Panc1 (cell line): Measurements from ENCODE around the gene NSUN2. TPM values are rescaled to one million over a fixed set of nuclear protein-coding genes. Genes with fewer than 3 reads are reported as not detected.
A peak's percentile ranks its signal among the peaks of the same experiment; 100 is the strongest.

Experiments used
- ATAC-seq: fragments of 200-7000 bp; cut with Tn5 transposase; 2 replicates; pipeline ENCODE4 v1.9.1; 2020; ENCODE audit warnings: mild to moderate bottlenecking, moderate library complexity
- BruUV-seq: library from RNA; stranded (reverse); fragments of 400-500 nt; replicated peaks from 2 replicates; lab custom pipeline; 2021; lab: Mats Ljungman, UMichigan
- CTCF ChIA-PET: fragments of 300-600 bp; sonication (Branson Sonifier 250); formaldehyde crosslinking; loops from one replicate; lab custom pipeline; 2022; ENCODE audit warnings: antibody characterized with exemption; lab: Charles Lee
- POLR2A ChIA-PET: fragments of 300-600 bp; sonication (Branson Sonifier 250); formaldehyde crosslinking; loops from one replicate; lab custom pipeline; 2022; ENCODE audit warnings: antibody characterized with exemption; lab: Charles Lee
- DNase-seq: peaks from one replicate; pipeline ENCODE4 v3.0.0-alpha.2; 2010; ENCODE audit warnings: low read depth, low spot score
- H3K27ac ChIP-seq: 2 replicates; pipeline ENCODE4 v1.5.1; 2011; ENCODE audit warnings: mild to moderate bottlenecking, low read length, inconsistent platforms
- H3K27me3 ChIP-seq: fragments of 200-500 bp; sonication (Bioruptor generic); 2 replicates; pipeline ENCODE4 v1.6.0; 2014; ENCODE audit warnings: low read length, inconsistent platforms; ENCODE audit not compliant: control insufficient read depth, insufficient read depth
- H3K36me3 ChIP-seq: fragments of 200-500 bp; sonication (Bioruptor generic); 2 replicates; pipeline ENCODE4 v1.5.1; 2014; ENCODE audit warnings: inconsistent platforms, mild to moderate bottlenecking, low read length, moderate library complexity; ENCODE audit not compliant: control insufficient read depth, insufficient read depth
- H3K4me1 ChIP-seq: 2 replicates; pipeline ENCODE4 v1.5.1; 2011; ENCODE audit warnings: inconsistent platforms, mild to moderate bottlenecking, low read length, moderate library complexity; ENCODE audit not compliant: control insufficient read depth, insufficient read depth
- H3K4me3 ChIP-seq, 2 experiments: 2 replicates each; pipeline ENCODE4 v1.5.1; 2011 to 2012; ENCODE audit warnings: low read depth in 2 of 2, low read length in 2 of 2, mild to moderate bottlenecking in 2 of 2, inconsistent platforms in 1 of 2, moderate library complexity in 1 of 2
- H3K9me3 ChIP-seq: fragments of 200-500 bp; sonication (Bioruptor generic); 2 replicates; pipeline ENCODE4 v1.5.1; 2014; ENCODE audit warnings: low read depth, mild to moderate bottlenecking, inconsistent platforms, low read length, moderate library complexity; ENCODE audit not compliant: control insufficient read depth, insufficient read depth
- POLR2AphosphoS5 ChIP-seq: IDR thresholded peaks from 2 replicates; pipeline ENCODE4 v1.6.1; 2012; ENCODE audit warnings: mild to moderate bottlenecking, low read depth, low read length, moderate library complexity
- SIN3A ChIP-seq: IDR thresholded peaks from 2 replicates; pipeline ENCODE4 v1.6.1; 2012; ENCODE audit warnings: low read depth, mild to moderate bottlenecking, low read length, moderate library complexity, borderline replicate concordance; ENCODE audit not compliant: insufficient read depth
- TCF7L2 ChIP-seq: IDR thresholded peaks from 2 replicates; pipeline ENCODE4 v1.6.1; 2011; ENCODE audit warnings: mild to moderate bottlenecking, low read depth, low read length, inconsistent platforms
- in situ Hi-C: cut with HindIII; loops from 2 replicates; pipeline ENCODE4 v1.10.0; 2016; ENCODE audit warnings: low sequenced_read_pairs, low pct_unique_long_range_greater_than_20kb
- intact Hi-C: fragments of 100-400 bp; cut with micrococcal nuclease; formaldehyde crosslinking; loops from one replicate; pipeline ENCODE4 v1.10.0; 2022; ENCODE audit not compliant: unreplicated experiment
- total RNA-seq: library from RNA; stranded (reverse); gene quantifications from one replicate; pipeline ENCODE4 v1.2.1, GENCODE V29; 2021; ENCODE audit not compliant: unreplicated experiment
- TF ChIP-seq, protein P1 (sequence below), 2 experiments: IDR thresholded peaks; 2 replicates each; pipeline ENCODE4 v1.6.1; 2011 to 2012; ENCODE audit warnings: low read depth in 2 of 2, control low read depth in 1 of 2, low read length in 1 of 2, mild to moderate bottlenecking in 1 of 2, moderate library complexity in 1 of 2; ENCODE audit not compliant: insufficient read depth in 1 of 2
- TF ChIP-seq, protein P2 (sequence below): fragments of 450-650 bp; IDR thresholded peaks from 2 replicates; pipeline ENCODE4 v1.5.1; 2017; ENCODE audit warnings: mild to moderate bottlenecking

Gene NSUN2
- total RNA-seq, 1 experiment from 2014 or later, result 125 TPM

DNA sequence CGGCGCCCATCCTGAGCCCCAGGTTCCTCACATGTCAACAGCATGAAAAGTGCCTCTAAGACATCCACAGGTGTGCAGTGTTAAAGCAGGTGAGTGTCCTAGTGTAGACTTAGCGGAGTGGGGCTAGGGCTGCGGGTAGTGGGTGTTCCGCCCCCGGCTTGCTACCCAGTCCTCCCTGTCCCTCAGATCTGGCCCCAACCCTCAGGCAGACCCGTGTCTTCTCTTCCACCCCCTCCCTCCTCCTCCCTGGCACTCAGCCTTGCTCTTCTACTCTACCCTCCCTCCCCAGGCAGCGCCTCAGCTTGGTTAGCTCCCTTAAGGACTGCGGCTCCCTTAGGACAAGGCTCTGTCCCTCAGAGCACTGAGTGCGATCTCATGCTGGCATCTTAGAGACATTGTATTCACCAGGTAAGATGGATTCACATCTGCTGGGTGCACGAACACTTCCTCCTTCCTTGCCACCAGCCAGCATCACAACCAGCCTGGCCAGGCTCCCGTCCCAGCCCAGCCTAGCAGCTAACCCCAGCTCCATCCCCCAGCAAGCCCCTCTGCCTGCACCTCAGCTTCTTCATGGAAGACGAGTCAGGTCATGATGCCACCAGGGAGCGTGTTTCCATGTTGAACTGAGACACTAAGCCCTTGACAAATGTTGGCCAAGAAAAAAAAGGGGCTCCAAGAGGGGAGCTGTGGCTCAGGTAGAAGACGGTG is 46.8 kb downstream of the NSUN2 start:
- intact Hi-C loops, result no loop called here
- in situ Hi-C loops, result no loop called here
- Histone ChIP-seq H3K27me3 (peaks cover 12% of the 10 kb centered on the region), H3K9me3 (no peaks in the 10 kb centered on the region), H3K36me3 (no peaks in the 10 kb centered on the region), H3K4me3 (no peak overlapping the region), H3K4me1 (no peaks in the 10 kb centered on the region), H3K27ac (no peak overlapping the region)
- ATAC-seq, result peak; percentile 22
- TF ChIP-seq TCF7L2, result no peak
- no peak for TF ChIP-seq SIN3A
- TF ChIP-seq, protein P1, sequence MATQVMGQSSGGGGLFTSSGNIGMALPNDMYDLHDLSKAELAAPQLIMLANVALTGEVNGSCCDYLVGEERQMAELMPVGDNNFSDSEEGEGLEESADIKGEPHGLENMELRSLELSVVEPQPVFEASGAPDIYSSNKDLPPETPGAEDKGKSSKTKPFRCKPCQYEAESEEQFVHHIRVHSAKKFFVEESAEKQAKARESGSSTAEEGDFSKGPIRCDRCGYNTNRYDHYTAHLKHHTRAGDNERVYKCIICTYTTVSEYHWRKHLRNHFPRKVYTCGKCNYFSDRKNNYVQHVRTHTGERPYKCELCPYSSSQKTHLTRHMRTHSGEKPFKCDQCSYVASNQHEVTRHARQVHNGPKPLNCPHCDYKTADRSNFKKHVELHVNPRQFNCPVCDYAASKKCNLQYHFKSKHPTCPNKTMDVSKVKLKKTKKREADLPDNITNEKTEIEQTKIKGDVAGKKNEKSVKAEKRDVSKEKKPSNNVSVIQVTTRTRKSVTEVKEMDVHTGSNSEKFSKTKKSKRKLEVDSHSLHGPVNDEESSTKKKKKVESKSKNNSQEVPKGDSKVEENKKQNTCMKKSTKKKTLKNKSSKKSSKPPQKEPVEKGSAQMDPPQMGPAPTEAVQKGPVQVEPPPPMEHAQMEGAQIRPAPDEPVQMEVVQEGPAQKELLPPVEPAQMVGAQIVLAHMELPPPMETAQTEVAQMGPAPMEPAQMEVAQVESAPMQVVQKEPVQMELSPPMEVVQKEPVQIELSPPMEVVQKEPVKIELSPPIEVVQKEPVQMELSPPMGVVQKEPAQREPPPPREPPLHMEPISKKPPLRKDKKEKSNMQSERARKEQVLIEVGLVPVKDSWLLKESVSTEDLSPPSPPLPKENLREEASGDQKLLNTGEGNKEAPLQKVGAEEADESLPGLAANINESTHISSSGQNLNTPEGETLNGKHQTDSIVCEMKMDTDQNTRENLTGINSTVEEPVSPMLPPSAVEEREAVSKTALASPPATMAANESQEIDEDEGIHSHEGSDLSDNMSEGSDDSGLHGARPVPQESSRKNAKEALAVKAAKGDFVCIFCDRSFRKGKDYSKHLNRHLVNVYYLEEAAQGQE (IDR thresholded peaks at IDR 0.05; ENCODE audit: insufficient read depth in 1 of 2, low read depth in 2 of 2, low read length in 1 of 2), result no peak
- DNase-seq, result no peak
- ChIA-PET POLR2A (no interaction called here), CTCF (interaction anchor here (0.6 kb wide), 1 partner anchor 134 kb away, joined by 6 read pairs; no protein-coding TSS in a partner anchor)
- no TSS peak for BruUV-seq

DNA sequence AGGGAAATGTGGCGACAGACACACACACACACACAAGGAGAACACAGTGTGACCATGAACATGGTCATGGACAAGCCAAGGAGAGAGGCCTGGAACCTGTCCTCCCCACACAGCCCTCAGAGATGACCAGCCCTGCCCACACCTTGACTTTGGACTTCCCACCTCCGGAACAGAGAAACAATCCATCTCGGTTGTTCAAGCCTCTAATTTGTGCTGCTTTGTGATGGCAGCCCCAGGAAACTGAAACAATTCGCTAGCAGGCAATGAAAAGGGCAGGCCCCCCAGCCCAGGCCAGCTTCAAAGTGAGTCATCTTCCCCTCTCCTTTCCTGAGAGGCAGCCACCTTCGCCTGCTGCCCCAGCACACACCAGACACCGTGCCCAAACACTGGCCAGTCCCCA is 47.7 kb downstream of the NSUN2 start:
- H3K4me3 ChIP-seq, result no peak overlapping the region
- H3K4me1 ChIP-seq, result no peaks in the 10 kb centered on the region
- intact Hi-C loops (no loop called here), in situ Hi-C loops (no loop called here)
- CTCF ChIA-PET, result no interaction called here
- BruUV-seq, result no TSS peak
- H3K27ac ChIP-seq, result no peak overlapping the region
- DNase-seq, result no peak
- no peaks in the 10 kb centered on the region for H3K36me3 ChIP-seq
- TF ChIP-seq, protein P1 (IDR thresholded peaks at IDR 0.05; ENCODE audit: insufficient read depth in 1 of 2, low read depth in 2 of 2, low read length in 1 of 2), result no peak
- TF ChIP-seq TCF7L2, result no peak
- no peak for ATAC-seq
- no peaks in the 10 kb centered on the region for H3K9me3 ChIP-seq
- H3K27me3 ChIP-seq, result peaks cover 17% of the 10 kb centered on the region
- POLR2A ChIA-PET, result no interaction called here

DNA sequence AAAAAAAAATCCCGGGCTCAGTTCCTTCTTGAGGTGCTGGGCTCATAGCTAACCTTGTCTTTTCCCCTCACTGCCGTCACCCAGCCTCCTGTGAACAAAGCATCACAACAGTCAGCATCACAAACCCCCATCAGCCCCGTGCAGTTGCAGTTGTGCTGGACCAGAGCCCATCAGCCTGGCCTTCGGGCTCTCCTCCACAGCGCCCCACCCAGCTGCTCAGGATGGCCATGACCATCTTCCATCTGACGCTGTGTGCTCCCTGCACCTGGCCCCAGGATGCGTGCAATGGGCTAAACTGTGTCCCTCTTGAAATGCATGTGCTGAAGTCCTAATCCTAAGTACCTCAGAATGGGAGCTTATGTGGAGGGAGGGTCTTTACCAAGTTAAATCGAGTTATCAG is 48.1 kb downstream of the NSUN2 start:
- POLR2A ChIA-PET, result no interaction called here
- Histone ChIP-seq H3K36me3 (no peaks in the 10 kb centered on the region), H3K27ac (no peak overlapping the region), H3K4me1 (no peaks in the 10 kb centered on the region), H3K9me3 (no peaks in the 10 kb centered on the region), H3K27me3 (peaks cover 17% of the 10 kb centered on the region), H3K4me3 (no peak overlapping the region)
- DNase-seq, result no peak
- in situ Hi-C loops, result no loop called here
- ATAC-seq, result no peak
- CTCF ChIA-PET, result no interaction called here
- intact Hi-C loops, result no loop called here
- no peak for TF ChIP-seq SIN3A
- no peak for TF ChIP-seq POLR2AphosphoS5
- TF ChIP-seq, protein P2, sequence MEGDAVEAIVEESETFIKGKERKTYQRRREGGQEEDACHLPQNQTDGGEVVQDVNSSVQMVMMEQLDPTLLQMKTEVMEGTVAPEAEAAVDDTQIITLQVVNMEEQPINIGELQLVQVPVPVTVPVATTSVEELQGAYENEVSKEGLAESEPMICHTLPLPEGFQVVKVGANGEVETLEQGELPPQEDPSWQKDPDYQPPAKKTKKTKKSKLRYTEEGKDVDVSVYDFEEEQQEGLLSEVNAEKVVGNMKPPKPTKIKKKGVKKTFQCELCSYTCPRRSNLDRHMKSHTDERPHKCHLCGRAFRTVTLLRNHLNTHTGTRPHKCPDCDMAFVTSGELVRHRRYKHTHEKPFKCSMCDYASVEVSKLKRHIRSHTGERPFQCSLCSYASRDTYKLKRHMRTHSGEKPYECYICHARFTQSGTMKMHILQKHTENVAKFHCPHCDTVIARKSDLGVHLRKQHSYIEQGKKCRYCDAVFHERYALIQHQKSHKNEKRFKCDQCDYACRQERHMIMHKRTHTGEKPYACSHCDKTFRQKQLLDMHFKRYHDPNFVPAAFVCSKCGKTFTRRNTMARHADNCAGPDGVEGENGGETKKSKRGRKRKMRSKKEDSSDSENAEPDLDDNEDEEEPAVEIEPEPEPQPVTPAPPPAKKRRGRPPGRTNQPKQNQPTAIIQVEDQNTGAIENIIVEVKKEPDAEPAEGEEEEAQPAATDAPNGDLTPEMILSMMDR, result no peak
- no TSS peak for BruUV-seq
